ENCODE measurements around the gene EFEMP2.

The EFEMP2 gene

DNA sequence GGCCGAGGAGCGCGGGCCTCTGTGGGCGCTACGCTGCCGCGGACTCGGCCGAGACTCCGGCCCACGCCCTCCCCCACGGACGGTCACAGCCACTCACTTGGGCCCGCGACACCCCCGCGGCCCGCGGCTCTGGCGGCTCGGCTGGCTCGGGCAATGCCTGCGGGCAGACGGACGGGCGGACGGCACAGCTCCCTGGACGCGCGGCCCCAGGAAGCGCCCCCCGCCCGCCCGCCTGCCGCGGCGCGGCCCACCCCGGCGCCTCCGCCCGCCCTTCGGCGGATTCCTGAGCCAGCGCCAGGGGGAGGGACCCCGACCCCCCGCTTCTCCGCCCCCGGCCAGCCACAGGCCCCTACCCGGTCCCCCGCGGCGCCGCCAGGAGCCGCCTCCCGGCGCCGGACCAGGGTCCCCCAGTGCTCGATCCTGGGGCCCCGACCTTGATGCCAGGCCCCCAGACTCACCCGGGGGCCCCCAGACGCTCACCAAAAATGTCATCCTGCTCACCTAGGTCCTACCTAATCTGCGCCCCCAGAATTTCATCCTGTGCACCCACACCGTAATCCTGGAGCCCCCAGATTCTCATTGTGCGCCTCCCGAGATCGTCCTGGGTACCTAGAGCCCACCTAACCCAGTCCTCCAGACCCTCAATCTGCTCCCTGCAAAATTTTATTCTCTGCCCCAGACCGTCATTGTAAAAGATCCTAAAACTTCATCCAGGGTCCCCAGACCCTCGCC is at the start of gene EFEMP2:
EFEMP2 (minus strand) TSS at position 215 of the 732 bp plus-strand sequence. CDS start 446 bp downstream, outside the sequence.
- no peak for DNase-seq (ENCODE audit: low spot score)

DNA sequence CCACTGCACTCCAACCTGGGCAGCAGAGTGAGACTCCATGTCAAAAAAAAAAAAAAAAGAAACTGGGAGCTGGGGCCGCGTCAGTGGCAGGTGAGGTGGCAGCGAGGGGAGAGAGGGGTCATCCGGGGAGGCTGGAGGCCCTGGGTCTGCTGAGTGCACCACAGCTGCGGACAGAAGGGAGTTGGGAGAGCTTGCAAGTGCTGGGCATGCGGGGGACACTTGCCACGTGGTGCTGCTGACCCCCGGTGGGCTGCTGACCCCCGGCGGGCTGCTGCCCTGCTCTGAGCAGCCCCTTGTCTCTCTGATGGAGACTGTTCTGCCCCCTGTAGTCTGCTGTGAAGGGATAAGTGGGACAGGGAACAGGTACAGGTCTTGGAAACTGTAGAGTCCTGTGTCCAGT is 49.3 kb upstream of the EFEMP2 start:
- no peak for DNase-seq (ENCODE audit: low spot score)

DNA sequence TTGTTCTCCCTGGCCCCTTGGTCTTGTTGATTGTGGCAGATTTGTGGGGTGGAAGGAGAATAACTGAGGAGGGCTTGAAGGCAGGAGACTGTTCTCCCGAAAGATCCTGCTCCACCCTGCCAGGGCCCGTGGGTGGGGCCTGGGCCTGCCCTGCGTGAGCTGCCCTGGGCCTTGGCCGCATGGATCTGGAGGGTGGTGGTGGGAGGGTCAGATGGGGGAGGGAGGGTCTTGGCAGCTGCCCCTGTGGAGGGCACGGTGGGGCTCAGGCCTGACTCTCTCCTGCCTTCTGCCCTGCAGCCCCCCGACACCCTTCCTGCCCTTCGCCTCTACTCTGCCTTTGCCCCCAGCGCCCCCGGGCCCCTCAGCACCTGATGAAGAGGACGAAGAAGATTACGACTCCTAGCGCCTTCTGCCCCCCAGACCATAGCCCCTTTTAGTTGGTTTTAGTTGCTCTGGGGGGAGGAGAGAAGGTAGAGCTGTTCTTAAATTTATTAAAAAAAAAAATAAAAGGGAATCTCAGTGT is 48.5 kb upstream of the EFEMP2 start:
- DNase-seq (ENCODE audit: low spot score), result no peak

DNA sequence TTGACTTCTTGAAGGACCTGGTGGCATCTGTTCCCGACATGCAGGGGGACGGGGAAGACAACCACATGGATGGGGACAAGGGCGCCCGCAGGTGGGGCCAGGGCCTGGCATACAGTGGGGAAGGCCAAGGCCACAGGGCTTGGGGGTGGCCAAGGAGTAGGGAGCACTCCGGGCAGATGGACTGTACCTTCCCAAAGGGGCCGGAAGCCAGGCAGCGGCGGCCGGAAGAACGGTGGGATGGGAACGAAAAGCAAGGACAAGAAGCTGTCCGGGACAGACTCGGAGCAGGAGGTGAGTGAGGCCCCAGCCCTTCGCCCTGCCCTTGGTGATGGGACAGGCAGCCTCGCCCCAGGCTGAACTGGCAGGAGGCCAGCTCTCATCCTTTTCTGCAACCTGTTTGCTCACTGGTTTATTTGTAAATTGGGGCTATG is 47.8 kb upstream of the EFEMP2 start:
- no peak for DNase-seq (ENCODE audit: low spot score)

DNA sequence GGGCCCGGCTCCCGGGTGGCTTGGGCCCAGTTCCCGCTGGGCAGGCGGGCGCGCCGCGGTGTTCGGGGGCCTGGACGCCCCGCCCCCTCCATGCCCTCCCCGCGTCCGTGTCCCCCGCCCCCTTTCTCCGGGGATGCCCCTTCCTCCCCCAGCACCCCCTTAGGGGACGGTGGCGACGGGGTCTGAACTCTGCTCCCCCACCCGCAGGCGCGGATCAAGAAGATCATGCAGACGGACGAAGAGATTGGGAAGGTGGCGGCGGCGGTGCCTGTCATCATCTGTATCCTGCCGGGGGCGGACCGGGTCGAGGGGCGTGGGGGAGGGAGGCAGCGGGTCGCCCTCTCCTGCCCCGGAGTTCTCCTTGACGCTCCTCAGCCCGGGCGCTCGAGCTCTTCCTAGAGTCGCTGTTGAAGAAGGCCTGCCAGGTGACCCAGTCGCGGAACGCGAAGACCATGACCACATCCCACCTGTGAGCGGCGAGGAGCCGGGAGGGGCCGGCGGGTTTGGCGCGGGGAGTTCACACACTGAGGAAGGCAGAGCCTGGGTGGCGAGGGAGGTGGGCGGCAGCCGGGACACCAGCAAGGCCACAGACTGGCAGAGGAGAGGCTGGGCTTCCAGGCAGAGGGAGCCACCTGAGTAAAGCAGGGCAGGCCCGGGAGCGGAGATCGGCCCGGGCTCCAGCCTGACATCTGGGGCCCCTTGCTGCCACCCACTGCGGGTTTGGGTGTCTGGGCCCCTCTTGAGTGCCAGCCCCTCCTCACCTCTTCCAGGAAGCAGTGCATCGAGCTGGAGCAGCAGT is 47.2 kb upstream of the EFEMP2 start:
- DNase-seq (ENCODE audit: low spot score), result peak; percentile 46

DNA sequence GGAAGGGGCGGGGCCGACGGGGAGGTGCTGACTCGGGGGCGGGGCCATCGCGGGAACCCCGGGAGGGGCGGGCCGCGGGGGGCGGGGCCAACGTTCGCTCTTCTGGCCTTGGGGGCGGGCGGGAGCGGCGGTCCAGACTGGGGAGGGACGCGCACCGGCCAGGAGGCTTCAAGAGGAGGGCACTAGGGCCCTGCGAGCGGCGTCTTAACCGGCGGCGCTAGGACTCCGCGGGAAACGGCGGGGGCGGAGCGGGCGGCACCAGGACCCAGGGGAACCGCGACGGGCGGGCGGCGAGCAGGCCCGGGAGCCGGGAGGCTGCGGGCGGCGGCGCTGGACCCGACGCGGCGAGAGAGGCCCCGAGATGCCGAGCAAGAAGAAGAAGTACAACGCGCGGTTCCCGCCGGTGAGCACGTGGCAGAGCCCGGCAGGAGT is 46.6 kb upstream of the EFEMP2 start, which contains the start of gene DRAP1:
DRAP1 (plus strand) TSS at position 286 of the 432 bp plus-strand sequence; CDS start at position 362, 76 bp downstream.
- peak; percentile 99 for DNase-seq (ENCODE audit: low spot score)

DNA sequence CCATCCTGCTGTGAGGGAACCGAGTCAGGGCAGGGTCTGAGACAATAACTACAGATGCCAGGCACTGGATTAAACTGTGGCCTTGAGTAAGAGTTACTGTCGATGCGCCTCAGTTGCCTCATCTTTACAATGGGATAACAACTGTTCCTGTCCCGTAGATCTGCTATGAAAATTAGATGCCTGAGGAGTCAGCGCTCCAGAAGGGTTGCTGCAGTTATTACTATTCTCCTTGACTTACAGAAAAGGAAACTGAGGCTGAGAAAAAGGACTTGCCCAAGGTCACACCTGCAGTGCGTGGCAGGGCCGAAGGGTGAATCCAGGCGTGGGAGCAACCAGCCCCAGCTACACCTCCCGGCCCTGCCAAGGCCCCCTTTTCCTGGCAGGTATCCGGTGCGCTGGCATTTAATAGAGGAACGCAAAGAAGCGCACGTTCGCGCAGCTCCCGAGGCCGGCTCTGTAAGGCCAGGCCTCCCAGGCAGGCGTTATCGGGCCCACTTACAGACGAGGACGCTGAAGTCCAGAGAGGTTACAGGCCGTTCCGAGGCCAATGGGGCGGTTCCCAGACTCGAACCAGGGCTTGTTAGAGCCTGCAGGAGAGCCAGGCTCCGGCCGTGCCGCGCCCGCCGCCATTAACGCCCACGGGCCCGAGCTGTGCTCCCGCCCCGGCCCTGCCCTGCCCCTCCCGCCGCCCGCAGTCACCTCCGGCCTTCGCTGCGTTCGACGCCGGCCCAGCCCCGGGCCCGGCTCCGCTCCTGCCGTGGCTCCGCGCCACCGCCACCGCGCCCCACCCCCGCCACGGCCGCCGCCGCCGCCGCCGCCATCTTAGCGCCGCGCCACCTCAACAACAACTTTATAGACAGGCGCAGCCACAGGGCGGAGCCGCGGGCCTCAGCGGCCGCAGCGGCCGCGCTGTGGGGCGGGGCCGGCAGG is 45.9 kb upstream of the EFEMP2 start, which contains the start of gene C11orf68:
C11orf68 (minus strand) TSS at position 852 of the 930 bp plus-strand sequence; CDS start at position 821, 31 bp downstream.
- no peak for DNase-seq (ENCODE audit: low spot score)

DNA sequence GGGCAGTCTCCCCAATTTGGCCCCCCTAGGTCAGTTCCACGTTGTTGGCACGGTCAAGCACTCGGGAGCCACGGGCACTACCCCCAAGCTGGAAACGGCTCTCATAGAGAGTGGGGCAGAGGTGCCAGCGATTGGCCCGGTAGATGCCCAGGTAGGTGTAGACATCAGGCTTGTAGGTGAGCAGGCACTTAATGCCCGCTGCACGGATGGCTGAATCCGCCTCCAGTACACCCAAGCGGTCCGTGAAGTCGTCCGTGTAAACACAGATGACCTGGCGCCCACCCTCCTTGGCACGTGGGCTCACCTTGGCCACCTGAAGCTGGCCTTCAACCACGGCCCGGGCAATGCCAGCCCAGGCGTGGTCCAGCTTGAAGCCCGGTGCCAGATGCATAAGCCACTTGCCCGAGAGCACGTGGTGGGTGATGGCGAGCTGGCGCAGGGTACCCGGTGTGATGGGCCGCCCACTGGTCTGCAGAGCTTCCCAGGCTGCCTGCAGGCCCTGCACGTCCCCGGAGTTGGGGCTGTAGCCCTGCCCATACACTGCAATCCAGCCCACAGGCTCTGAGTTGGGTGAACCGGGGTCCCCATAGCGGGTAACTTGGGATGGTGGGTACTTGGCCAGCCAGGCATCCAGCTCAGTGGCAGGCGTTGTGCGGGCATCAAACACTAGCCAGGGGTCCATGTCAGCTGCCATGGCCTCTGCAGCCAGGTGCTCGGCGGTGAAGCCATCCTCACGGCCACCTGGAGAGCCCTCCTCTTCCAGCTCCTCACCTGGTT is 45.0 kb upstream of the EFEMP2 start:
- DNase-seq (ENCODE audit: low spot score), result no peak

DNA sequence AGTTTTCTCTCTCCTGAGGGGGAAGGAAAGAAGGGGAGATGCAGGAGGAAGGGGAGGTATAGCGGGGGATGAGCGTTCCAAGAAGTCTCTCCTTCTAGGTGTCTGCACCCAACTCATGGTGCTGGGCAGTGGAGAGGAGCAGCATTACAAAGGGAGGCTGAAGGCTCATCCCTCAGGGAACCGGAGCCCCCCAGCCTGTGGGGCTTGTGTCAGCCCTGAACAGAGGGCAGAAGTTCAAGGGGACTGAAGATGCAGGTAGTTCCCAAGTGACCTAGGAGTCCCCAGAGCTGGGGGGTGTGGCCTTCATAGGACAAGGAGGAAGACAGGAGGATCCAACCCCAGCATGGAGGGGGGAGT is 44.5 kb upstream of the EFEMP2 start:
- no peak for DNase-seq (ENCODE audit: low spot score)

DNA sequence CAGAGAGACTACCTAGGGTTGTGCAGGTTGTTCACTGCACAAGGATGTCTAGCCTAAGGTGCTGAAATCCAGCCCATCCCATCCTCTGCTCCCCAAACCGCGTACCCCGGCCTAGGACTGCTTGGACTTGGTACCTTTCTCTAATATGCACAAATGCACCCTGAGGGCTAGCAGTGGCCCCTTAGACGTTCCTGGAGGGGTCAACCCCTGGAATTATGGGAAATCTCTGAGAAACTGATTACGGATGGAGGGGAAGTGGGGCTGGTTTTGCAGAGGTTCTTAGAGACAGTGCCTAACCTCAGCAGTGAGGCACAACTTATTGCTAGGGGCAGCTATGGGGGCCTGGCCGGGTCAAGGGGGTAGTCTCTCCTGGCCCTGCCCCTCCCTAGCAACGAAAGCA is 43.8 kb upstream of the EFEMP2 start:
- no peak for DNase-seq (ENCODE audit: low spot score)

DNA sequence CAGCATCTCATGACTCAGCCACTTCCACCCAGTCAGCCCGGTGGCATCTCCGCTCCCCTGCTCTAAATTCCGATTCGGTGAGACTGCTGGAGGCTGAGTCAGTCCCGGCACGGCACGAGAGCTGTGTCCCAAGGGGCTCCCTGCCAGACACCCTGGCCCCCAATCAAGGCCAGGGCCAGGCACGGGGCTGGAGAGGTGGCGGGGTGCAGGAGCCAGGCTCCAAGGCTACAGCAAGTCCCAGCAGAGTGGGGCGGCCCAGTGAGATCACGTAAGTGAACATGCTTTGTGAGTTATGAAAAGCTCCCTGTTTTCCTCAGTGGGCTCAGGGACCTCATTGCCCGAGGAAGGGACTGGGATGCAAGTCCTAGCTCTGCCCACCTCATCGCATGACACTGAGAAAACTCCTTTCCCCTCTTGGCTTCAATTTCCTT is 43.2 kb upstream of the EFEMP2 start:
- DNase-seq (ENCODE audit: low spot score), result no peak

DNA sequence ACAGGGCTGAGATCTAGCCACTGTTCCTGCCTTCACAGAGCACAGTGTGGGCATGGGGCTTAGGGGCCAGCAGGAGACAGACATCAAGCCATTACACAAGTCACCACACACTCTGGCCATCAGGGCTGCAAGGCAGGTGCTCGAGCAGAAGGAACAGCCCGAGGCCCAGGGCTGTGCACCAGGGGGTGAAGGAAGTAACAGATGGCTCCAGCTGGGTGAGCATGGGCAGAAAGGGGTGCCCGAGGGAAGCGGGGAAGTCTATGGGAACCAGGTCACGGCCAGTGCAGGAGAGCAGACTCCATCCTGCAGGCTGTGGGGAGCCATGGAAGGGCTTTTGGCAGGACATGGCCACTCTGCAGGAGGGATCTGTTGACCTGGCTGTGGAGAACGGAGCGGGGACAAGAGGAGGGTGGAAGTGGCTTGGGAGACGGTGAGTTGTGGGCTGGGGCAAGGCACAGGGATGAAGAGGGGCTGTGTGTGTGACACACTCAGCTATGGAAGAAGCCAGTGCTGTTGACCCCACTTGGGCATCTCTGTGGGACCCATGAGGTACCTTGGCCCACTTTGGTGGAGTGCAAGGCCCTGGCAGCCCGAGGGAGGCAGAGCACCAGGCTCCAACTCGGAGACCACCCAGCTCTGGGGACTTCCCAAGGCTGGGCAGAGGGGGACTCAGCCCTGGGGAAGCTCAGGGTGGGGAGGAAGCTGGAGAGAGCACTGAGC is 42.7 kb upstream of the EFEMP2 start:
- DNase-seq (ENCODE audit: low spot score), result no peak

DNA sequence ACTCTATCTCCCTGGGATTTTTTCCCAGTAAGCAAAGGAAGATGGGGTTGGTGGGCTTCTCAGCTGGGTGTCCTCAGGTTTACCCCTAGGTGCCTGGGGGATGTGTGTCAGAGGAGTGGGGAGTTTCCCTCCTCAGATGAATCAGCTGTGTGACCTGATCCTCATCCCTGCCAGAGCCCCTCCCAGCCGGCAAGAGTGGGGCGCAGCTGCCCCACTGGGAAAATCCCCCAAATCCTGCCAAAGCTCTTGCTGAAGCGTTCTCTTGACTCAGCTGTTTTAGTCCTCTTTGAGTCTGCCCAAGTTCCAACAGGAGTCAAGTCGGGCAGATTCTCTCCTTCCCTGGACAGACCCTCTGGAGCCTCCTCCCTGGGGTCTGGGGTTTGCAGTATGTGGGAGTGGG is 40.2 kb upstream of the EFEMP2 start:
- DNase-seq (ENCODE audit: low spot score), result no peak

DNA sequence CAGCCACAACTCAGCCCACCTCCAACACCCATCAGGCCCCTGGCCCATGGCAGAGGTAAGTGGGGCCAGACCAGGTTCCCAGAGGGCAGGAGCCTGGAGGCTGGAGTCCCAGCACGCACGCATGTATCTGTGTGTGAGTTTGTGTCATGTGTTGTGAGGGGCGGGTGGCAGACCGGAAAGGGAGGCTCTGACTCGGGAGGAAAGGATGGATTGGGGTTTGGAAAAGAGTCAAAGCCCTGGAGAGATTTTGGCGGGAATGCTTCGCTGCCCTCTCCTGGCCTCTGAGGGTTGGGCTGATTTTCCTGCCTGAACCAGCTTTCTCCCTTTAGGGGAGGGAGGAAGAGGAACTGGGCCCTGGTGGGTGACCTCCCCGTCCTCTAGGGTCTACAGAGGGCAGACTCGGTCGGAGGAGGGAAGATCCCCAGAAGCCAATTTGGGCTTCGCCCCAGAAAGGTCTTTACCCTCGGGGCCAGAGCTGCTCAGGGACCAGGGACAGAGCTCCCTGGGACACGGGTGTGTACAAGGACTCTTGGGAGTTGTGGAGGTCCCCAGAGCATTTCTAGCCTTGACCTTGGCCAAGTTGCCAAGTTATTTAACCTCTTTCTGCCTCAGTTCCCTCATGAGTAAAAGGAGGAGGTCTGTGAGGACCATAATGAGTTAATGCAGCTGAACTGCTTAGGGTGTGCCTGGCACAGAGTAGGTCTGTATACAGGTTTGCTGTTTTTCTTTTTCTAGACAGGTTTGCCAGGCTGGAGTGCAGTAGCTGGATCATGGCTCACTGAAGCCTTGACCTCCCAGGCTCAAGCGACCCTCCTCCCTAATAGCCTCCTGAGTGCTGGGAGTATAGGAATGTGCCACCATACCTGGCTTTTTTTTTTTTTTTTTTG is 39.3 kb upstream of the EFEMP2 start:
- no peak for DNase-seq (ENCODE audit: low spot score)

DNA sequence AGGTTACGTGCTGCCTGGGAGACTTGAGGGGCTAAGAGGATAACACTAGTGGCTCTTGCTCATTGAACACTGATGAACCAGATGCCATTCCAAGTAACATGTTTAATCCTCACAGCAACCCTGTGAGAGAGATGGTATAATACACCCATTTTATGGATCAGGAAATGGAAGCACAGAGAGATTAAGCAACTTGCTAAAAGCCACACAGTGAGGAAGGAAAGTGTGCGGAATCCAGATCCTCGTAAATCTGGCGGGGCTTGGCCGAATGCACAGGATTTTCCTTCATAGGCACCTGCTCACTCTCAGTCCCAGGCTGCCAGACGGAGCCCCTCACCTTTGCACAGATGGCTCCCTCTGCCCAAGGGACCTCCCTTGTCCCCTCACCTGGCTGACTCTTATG is 35.3 kb upstream of the EFEMP2 start:
- no peak for DNase-seq (ENCODE audit: low spot score)

DNA sequence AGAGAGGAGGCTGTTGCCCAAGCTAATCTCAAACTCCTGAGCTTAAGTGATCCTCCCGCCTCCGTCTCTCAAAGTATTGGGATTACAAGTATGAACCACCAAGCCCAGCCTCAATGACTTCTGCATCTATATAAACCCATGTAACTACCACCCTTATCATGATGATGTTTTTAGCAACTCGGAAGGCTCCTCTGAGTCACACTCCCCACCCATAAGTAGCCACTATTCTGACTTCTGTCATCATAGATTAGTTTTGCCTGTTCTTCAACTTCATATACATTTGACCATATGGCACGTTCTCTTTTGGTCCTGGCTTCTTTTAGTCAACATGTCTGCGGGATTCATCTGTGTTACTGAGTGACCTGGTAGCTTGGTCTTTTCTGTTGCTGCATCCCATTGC is 34.0 kb upstream of the EFEMP2 start:
- no peak for DNase-seq (ENCODE audit: low spot score)

DNA sequence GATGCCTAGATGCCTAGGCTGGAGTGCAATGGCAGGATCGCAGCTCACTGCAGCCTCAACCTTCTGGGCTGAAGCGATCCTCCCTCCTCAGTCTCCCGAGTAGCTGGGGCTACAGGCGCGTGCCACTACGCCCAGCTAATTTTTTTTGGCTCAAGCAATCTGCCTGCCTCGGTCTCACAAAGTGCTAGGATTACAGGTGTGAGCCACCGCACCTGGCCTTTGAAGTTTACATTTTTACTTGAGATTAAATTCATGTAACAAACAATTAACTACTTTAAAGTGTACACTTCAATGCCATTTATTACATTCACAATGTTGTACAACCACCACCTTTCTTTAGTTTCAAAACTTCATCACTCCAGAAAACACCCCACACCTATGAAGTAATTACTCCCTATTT is 31.1 kb upstream of the EFEMP2 start:
- no peak for DNase-seq (ENCODE audit: low spot score)

DNA sequence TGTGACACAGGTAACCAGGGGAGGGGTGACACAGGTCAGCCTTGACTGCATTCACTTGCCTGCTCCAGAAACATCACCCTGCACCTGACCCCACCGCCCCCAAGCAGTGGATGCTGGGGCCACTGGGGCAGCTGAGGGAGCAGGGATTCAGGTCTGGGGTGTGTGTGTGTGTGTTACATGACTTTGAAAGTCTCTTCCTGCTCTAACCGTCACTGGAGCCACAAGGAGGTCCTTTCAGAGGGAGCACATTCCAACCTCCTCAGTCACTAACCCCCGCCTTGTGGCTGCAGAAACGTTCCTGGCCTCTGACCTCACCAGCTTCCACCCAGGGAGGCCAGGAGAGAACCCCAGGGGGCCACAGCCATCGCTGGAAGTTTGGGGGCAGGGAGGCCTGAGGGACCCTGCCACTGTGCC is 30.5 kb upstream of the EFEMP2 start:
- DNase-seq (ENCODE audit: low spot score), result no peak

DNA sequence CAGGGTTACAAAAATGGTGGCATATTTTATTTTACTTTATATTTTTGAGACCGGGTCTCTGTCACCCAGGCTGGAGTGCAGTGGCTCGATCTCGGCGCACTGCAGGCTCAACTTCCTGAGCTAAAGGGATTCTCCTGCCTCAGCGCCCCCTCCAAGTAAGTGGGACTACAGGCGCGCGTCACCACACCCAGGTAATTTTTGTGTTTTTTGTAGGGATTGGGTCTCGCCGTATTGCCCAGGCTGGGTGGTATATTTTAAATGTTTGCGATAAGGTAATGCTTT is 28.2 kb upstream of the EFEMP2 start:
- DNase-seq (ENCODE audit: low spot score), result no peak

Measured in CD4-positive, alpha-beta T cell treated with Interleukin-6 at 100 ng/mL for 8 hours (primary cell).